ENCODE results near the gene PTGER3.

Gene PTGER3

GRCh38 chr1:71047635-71048607 lies at the start of gene PTGER3:
PTGER3 (minus strand) TSS chr1:71047816; CDS start chr1:71047577, 239 bp downstream.
- DNase-seq = peak; percentile 68

- no peak for DNase-seq
Observed at GRCh38 chr1:71094913-71095312, 47.3 kb upstream of the PTGER3 start.

GRCh38 chr1:71093938-71094337 lies 46.3 kb upstream of the PTGER3 start:
- peak; percentile 41 for DNase-seq

- DNase-seq = no peak
Observed at GRCh38 chr1:71089536-71090270, 42.1 kb upstream of the PTGER3 start.

- DNase-seq = no peak
Observed at GRCh38 chr1:71088645-71089287, 41.1 kb upstream of the PTGER3 start.

GRCh38 chr1:71087713-71088112 lies 40.1 kb upstream of the PTGER3 start:
- DNase-seq = no peak

- DNase-seq = no peak
Observed at GRCh38 chr1:71087060-71087459, 39.4 kb upstream of the PTGER3 start.

GRCh38 chr1:71086331-71086730 lies 38.7 kb upstream of the PTGER3 start:
- no peak for DNase-seq

- no peak for DNase-seq
Observed at GRCh38 chr1:71083271-71083670, 35.7 kb upstream of the PTGER3 start.

GRCh38 chr1:71081697-71082080 lies 34.1 kb upstream of the PTGER3 start:
- no peak for DNase-seq

GRCh38 chr1:71080739-71081696 lies 33.4 kb upstream of the PTGER3 start, which contains the start of gene ZRANB2:
ZRANB2 (minus strand) TSS chr1:71081035; CDS start chr1:71080995, 40 bp downstream.
- DNase-seq = peak; percentile 98

- DNase-seq = no peak
Observed at GRCh38 chr1:71080230-71080738, 32.7 kb upstream of the PTGER3 start.

- no peak for DNase-seq
Observed at GRCh38 chr1:71074681-71075080, 27.1 kb upstream of the PTGER3 start.

- no peak for DNase-seq
Observed at GRCh38 chr1:71072273-71072672, 24.7 kb upstream of the PTGER3 start.

- no peak for DNase-seq
Observed at GRCh38 chr1:71071720-71072119, 24.1 kb upstream of the PTGER3 start.

- DNase-seq = no peak
Observed at GRCh38 chr1:71068325-71069240, 21.0 kb upstream of the PTGER3 start.

- DNase-seq = no peak
Observed at GRCh38 chr1:71054791-71055190, 7.2 kb upstream of the PTGER3 start.

GRCh38 chr1:71054281-71054731 lies 6.7 kb upstream of the PTGER3 start:
- DNase-seq = no peak

- no peak for DNase-seq
Observed at GRCh38 chr1:71053758-71054157, 6.1 kb upstream of the PTGER3 start.

GRCh38 chr1:71053146-71053545 lies 5.5 kb upstream of the PTGER3 start:
- DNase-seq = no peak

Measured in eye (tissue), 1 donor.